Measurements from ENCODE around the gene MPRIP.

The MPRIP gene

GRCh38 chr17:17028878-17029535, 13.2 kb upstream of the MPRIP start:
- no peak for DNase-seq (ENCODE audit: low spot score)

GRCh38 chr17:17029938-17030337, 12.3 kb upstream of the MPRIP start:
- DNase-seq (ENCODE audit: low spot score): no peak

GRCh38 chr17:17030515-17031211, 11.6 kb upstream of the MPRIP start:
- DNase-seq (ENCODE audit: low spot score): no peak

- DNase-seq (ENCODE audit: low spot score): peak; percentile 96
These were observed 10.0 kb upstream of the MPRIP start for GRCh38 chr17:17032131-17032692.

- DNase-seq (ENCODE audit: low spot score): no peak
These were observed 8.8 kb upstream of the MPRIP start for GRCh38 chr17:17033466-17033865.

GRCh38 chr17:17034026-17034425, 8.2 kb upstream of the MPRIP start:
- DNase-seq (ENCODE audit: low spot score): no peak

GRCh38 chr17:17034496-17035075, 7.7 kb upstream of the MPRIP start:
- no peak for DNase-seq (ENCODE audit: low spot score)

GRCh38 chr17:17035490-17035889, 6.8 kb upstream of the MPRIP start:
- no peak for DNase-seq (ENCODE audit: low spot score)

GRCh38 chr17:17035920-17036523, 6.2 kb upstream of the MPRIP start:
- no peak for DNase-seq (ENCODE audit: low spot score)

- DNase-seq (ENCODE audit: low spot score): no peak
These were observed 5.7 kb upstream of the MPRIP start for GRCh38 chr17:17036524-17036998.

- no peak for DNase-seq (ENCODE audit: low spot score)
These were observed 2.3 kb upstream of the MPRIP start for GRCh38 chr17:17039911-17040310.

GRCh38 chr17:17041018-17041521, 1.2 kb upstream of the MPRIP start:
- DNase-seq (ENCODE audit: low spot score): peak; percentile 83

- DNase-seq (ENCODE audit: low spot score): peak; percentile 97
These were observed 480 bp upstream of the MPRIP start for GRCh38 chr17:17041571-17042383.

GRCh38 chr17:17042851-17043460, 699 bp downstream of the MPRIP start:
- DNase-seq (ENCODE audit: low spot score): no peak

- DNase-seq (ENCODE audit: low spot score): no peak
These were observed 1.4 kb downstream of the MPRIP start for GRCh38 chr17:17043461-17044271.

- DNase-seq (ENCODE audit: low spot score): peak; percentile 70
These were observed 2.7 kb downstream of the MPRIP start for GRCh38 chr17:17044846-17045561.

GRCh38 chr17:17048106-17048505, 5.8 kb downstream of the MPRIP start:
- DNase-seq (ENCODE audit: low spot score): no peak

- no peak for DNase-seq (ENCODE audit: low spot score)
These were observed 8.4 kb downstream of the MPRIP start for GRCh38 chr17:17050346-17051345.

All from hepatic stellate cell (primary cell).